RWPE1 (cell line): ENCODE results near the gene FAM9B.

ENCODE experiments used
- CTCF ChIA-PET: fragments of 350-600 bp; sonication (Branson Sonifier 250); formaldehyde crosslinking; extraction: SDS; loops from one replicate; lab custom pipeline; 2021; lab: Yijun Ruan, JAX
- POLR2A ChIA-PET: fragments of 400-600 bp; formaldehyde crosslinking; extraction: SDS; loops from one replicate; lab custom pipeline; 2020; ENCODE audit warnings: antibody characterized with exemption; ENCODE audit not compliant: low non-redundant PET; lab: Yijun Ruan, JAX
- DNase-seq: peaks from one replicate; pipeline ENCODE4 v3.0.0; 2012; ENCODE audit warnings: low spot score
- H3K27ac ChIP-seq: fragments of 450-650 bp; 2 replicates; pipeline ENCODE4 v1.5.1; 2017
- CTCF ChIP-seq: fragments of 450-650 bp; conservative IDR thresholded peaks from 2 replicates; pipeline ENCODE4 v1.5.1; 2017; ENCODE audit warnings: low read depth, mild to moderate bottlenecking

FAM9B gene

GRCh38 chrX:9062641-9063040, 28.7 kb upstream of the FAM9B start:
- ChIA-PET CTCF (no interaction called here), POLR2A (no interaction called here)
- DNase-seq: no peak
- no peak overlapping the region for H3K27ac ChIP-seq
- no peak for TF ChIP-seq CTCF

GRCh38 chrX:9055354-9055753, 21.4 kb upstream of the FAM9B start:
- DNase-seq: no peak
- CTCF ChIA-PET: no interaction called here
- no peak for TF ChIP-seq CTCF
- no peak overlapping the region for H3K27ac ChIP-seq
- POLR2A ChIA-PET: no interaction called here

- TF ChIP-seq CTCF: no peak
- no peak for DNase-seq
- ChIA-PET CTCF (no interaction called here), POLR2A (no interaction called here)
- H3K27ac ChIP-seq: no peak overlapping the region
These were observed 18.2 kb upstream of the FAM9B start for GRCh38 chrX:9052081-9052480.

- no peak for DNase-seq
- H3K27ac ChIP-seq: no peak overlapping the region
- ChIA-PET POLR2A (no interaction called here), CTCF (no interaction called here)
- no peak for TF ChIP-seq CTCF
These were observed 16.4 kb upstream of the FAM9B start for GRCh38 chrX:9050331-9050730.

GRCh38 chrX:9048801-9049200, 14.9 kb upstream of the FAM9B start:
- ChIA-PET CTCF (no interaction called here), POLR2A (no interaction called here)
- no peak for TF ChIP-seq CTCF
- H3K27ac ChIP-seq: no peak overlapping the region
- DNase-seq: no peak

- no peak overlapping the region for H3K27ac ChIP-seq
- no peak for TF ChIP-seq CTCF
- DNase-seq: no peak
- ChIA-PET POLR2A (no interaction called here), CTCF (interaction anchor here (0.6 kb wide), 1 partner anchor 232 kb away, joined by 3 read pairs; no protein-coding TSS in a partner anchor)
These were observed 4.3 kb upstream of the FAM9B start for GRCh38 chrX:9038244-9038643.

GRCh38 chrX:9037296-9037695, 3.4 kb upstream of the FAM9B start:
- POLR2A ChIA-PET: no interaction called here
- TF ChIP-seq CTCF: no peak
- CTCF ChIA-PET: no interaction called here

More at GRCh38 chrX:9037296-9037695, 3.4 kb upstream of the FAM9B start:
- H3K27ac ChIP-seq: no peak overlapping the region
- no peak for DNase-seq
